T47D (cell line): ENCODE data around the gene SMIM31.

Source experiments
- DNase-seq, 2 experiments: peaks; one replicate each; pipeline versions ENCODE4 v3.0.0 to v3.0.0-alpha.2; 2011 to 2012; ENCODE audit warnings: low read depth in 1 of 2, low spot score in 1 of 2
- JUND ChIP-seq: IDR thresholded peaks from 2 replicates; pipeline ENCODE4 v1.6.1; 2012; ENCODE audit warnings: low read depth
- in situ Hi-C: cut with HindIII; loops from 2 replicates; pipeline ENCODE4 v1.10.0; 2016; ENCODE audit warnings: low sequenced_read_pairs, low pct_unique_long_range_greater_than_20kb

Gene SMIM31

GRCh38 chr4:164765096-164765495, 11.2 kb downstream of the SMIM31 start:
- DNase-seq: no peak
- no peak for TF ChIP-seq JUND
- in situ Hi-C loops: no loop called here

GRCh38 chr4:164765833-164766232, 11.9 kb downstream of the SMIM31 start:
- no peak for TF ChIP-seq JUND
- DNase-seq: no peak
- in situ Hi-C loops: no loop called here

- no peak for DNase-seq
These were observed 14.6 kb downstream of the SMIM31 start for GRCh38 chr4:164768516-164768915.

GRCh38 chr4:164770010-164770724, 16.2 kb downstream of the SMIM31 start:
- in situ Hi-C loops: no loop called here
- TF ChIP-seq JUND: no peak
- no peak for DNase-seq

More at GRCh38 chr4:164768516-164768915, 14.6 kb downstream of the SMIM31 start:
- no peak for TF ChIP-seq JUND
- in situ Hi-C loops: no loop called here

GRCh38 chr4:164771088-164771487, 17.2 kb downstream of the SMIM31 start:
- in situ Hi-C loops: no loop called here
- TF ChIP-seq JUND: no peak
- no peak for DNase-seq

- no peak for TF ChIP-seq JUND
- in situ Hi-C loops: no loop called here
- no peak for DNase-seq
These were observed 18.1 kb downstream of the SMIM31 start for GRCh38 chr4:164772076-164772475.

GRCh38 chr4:164779080-164779479, 25.1 kb downstream of the SMIM31 start:
- TF ChIP-seq JUND: no peak
- in situ Hi-C loops: no loop called here
- no peak for DNase-seq

- in situ Hi-C loops: no loop called here
- no peak for TF ChIP-seq JUND
- peak; percentile 11 to 67 for DNase-seq
These were observed 25.9 kb downstream of the SMIM31 start for GRCh38 chr4:164779811-164780216.

- no peak for TF ChIP-seq JUND
- no peak for DNase-seq
- in situ Hi-C loops: no loop called here
These were observed 26.9 kb downstream of the SMIM31 start for GRCh38 chr4:164780839-164781238.

GRCh38 chr4:164783976-164784375, 30.0 kb downstream of the SMIM31 start:
- no peak for DNase-seq
- in situ Hi-C loops: no loop called here

GRCh38 chr4:164789047-164789446, 35.1 kb downstream of the SMIM31 start:
- no peak for TF ChIP-seq JUND
- in situ Hi-C loops: no loop called here
- peak in 1 of 2 experiments; percentile 19 for DNase-seq

More at GRCh38 chr4:164783976-164784375, 30.0 kb downstream of the SMIM31 start:
- no peak for TF ChIP-seq JUND

GRCh38 chr4:164790249-164790648, 36.3 kb downstream of the SMIM31 start:
- DNase-seq: no peak
- in situ Hi-C loops: no loop called here
- TF ChIP-seq JUND: no peak

GRCh38 chr4:164799410-164799809, 45.5 kb downstream of the SMIM31 start:
- in situ Hi-C loops: no loop called here
- DNase-seq: no peak
- TF ChIP-seq JUND: no peak

- in situ Hi-C loops: no loop called here
These were observed 46.9 kb downstream of the SMIM31 start for GRCh38 chr4:164800786-164801185.

More at GRCh38 chr4:164800786-164801185, 46.9 kb downstream of the SMIM31 start:
- no peak for DNase-seq
- no peak for TF ChIP-seq JUND
